Brain microvascular endothelial cell (primary cell): ENCODE data around the gene SPRED2.

Experiments used
- DNase-seq: peaks from one replicate; pipeline ENCODE4 v3.0.0-alpha.2; 2020
- H3K27ac ChIP-seq: fragments of 250-450 bp; sonication (Bioruptor Pico); 2 replicates; pipeline ENCODE4 v1.5.1; 2020; ENCODE audit warnings: mild to moderate bottlenecking, moderate library complexity
- H3K27me3 ChIP-seq: fragments of 250-450 bp; sonication (Bioruptor Pico); replicated peaks from 2 replicates; pipeline ENCODE4 v1.5.1; 2020; ENCODE audit warnings: mild to moderate bottlenecking
- H3K36me3 ChIP-seq: fragments of 250-450 bp; sonication (Bioruptor Pico); replicated peaks from 2 replicates; pipeline ENCODE4 v1.5.1; 2020; ENCODE audit warnings: mild to moderate bottlenecking
- H3K4me3 ChIP-seq: 2 replicates; pipeline ENCODE4 v1.5.1; 2011; ENCODE audit warnings: low read depth, mild to moderate bottlenecking, control low read depth, low read length, moderate library complexity
- CTCF ChIP-seq: IDR thresholded peaks from 2 replicates; pipeline ENCODE4 v1.5.1; 2011; ENCODE audit warnings: low read depth, mild to moderate bottlenecking, moderate library complexity, low read length, control low read depth, inconsistent platforms; ENCODE audit errors: missing control alignments
- in situ Hi-C: cut with HindIII; loops from 2 replicates; pipeline ENCODE4 v1.10.0; 2017; ENCODE audit warnings: low sequenced_read_pairs, low pct_ligation_motif_present

SPRED2 gene

DNA sequence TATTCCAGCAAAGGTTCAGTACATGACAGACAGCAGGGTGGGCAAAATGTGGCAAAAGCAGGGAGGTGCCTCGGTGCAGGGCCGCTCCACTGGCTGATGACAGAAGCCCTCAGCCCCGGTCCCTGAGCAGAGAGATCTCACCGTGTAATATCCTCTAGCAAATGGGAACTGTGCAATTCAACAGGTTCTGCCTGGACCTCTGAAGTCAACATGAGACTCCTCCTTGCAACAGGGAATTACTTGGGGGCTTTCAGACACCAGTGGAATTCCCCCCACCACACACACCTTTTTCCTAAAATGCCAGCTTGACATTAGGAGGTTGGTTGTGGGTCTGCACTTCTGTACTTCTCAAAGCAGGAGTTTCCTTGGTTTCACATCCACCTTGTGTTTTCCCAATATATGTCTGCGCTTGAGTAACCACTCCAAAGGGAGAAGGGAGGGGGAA, 50.8 kb downstream of the SPRED2 start:
- DNase-seq = no peak
- TF ChIP-seq CTCF = no peak
- Histone ChIP-seq H3K36me3 (no peaks in the 10 kb centered on the region), H3K27me3 (no peaks in the 10 kb centered on the region), H3K27ac (no peak overlapping the region), H3K4me3 (no peak overlapping the region)
- in situ Hi-C loops = no loop called here

DNA sequence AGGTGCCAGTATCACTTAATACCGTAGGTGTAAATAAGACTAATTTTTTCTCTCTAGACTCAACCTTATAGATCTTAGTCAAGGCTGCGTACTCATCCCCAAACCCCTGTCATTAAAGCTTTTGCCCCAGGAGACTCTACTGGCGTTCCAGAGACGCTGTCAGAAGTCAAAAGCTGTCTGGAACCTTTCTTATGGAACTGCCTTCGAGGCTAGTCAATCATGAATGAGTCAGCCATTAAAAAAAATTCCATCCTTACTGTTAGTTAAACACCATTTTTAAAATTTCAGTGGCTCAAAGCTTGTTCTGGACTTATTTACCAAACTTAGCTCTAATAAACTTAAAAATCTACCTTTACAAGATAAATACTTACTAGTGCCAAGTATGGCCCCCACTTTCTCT, 52.1 kb downstream of the SPRED2 start:
- in situ Hi-C loops = no loop called here
- TF ChIP-seq CTCF = no peak
- no peaks in the 10 kb centered on the region for H3K27me3 ChIP-seq

DNA sequence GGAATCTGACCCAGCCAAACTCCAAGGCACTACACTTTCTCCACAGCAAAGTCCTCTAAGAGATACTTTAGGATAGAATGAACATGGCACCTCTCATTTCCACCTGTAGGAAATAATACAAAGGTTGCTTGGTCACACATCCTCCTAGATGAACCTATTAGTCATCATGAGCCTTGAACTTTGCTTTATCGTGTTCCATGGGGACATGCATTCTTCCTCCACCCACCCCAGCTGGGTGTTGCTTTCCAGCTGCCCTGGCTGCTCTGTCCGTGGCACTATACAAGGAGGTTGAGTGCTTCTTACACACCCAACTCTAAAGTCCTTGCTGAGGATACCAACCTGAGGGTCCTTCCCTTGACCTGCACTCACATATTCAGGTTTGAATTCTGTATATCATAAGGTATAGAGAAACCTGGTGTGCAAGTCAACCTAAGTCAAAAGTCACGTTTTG, 52.7 kb downstream of the SPRED2 start:
- no peak for TF ChIP-seq CTCF
- no peak overlapping the region for H3K4me3 ChIP-seq
- in situ Hi-C loops = no loop called here
- no peak for DNase-seq
- no peaks in the 10 kb centered on the region for H3K27me3 ChIP-seq
- H3K27ac ChIP-seq = no peak overlapping the region
- H3K36me3 ChIP-seq = no peaks in the 10 kb centered on the region

More for the DNA sequence above, 52.1 kb downstream of the SPRED2 start:
- DNase-seq = no peak
- H3K4me3 ChIP-seq = no peak overlapping the region
- H3K27ac ChIP-seq = no peak overlapping the region
- H3K36me3 ChIP-seq = no peaks in the 10 kb centered on the region

DNA sequence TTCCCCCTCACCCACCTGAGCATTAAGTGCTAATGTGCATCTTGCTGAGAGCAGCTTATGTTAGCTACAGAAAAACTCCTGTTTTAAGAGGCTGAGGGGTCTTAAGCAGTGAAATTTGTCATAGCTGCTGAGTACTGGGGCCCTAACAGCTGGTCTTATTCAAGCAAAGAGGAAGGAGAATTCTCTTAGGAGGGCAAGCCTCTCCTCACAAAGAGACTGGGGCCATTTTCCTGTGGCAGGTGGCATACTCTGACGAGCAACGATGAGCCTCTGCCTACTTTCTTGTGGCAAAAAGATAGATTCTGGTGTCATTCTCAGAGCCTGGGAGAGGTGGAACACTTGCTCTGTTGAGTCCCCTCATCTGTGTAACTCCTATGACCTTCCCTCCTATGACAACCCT, 53.2 kb downstream of the SPRED2 start:
- H3K4me3 ChIP-seq = no peak overlapping the region
- TF ChIP-seq CTCF = no peak
- no peaks in the 10 kb centered on the region for H3K27me3 ChIP-seq
- in situ Hi-C loops = no loop called here
- H3K27ac ChIP-seq = no peak overlapping the region
- H3K36me3 ChIP-seq = no peaks in the 10 kb centered on the region
- DNase-seq = no peak

- TF ChIP-seq CTCF = no peak
- peak overlapping the region; percentile 45 for H3K27ac ChIP-seq
- H3K27me3 ChIP-seq = no peaks in the 10 kb centered on the region
- no peak for DNase-seq
- in situ Hi-C loops = no loop called here
- H3K4me3 ChIP-seq = no peak overlapping the region
- no peaks in the 10 kb centered on the region for H3K36me3 ChIP-seq
These were observed 54.1 kb downstream of the SPRED2 start for GRCh38 chr2:65378290-65378689.

DNA sequence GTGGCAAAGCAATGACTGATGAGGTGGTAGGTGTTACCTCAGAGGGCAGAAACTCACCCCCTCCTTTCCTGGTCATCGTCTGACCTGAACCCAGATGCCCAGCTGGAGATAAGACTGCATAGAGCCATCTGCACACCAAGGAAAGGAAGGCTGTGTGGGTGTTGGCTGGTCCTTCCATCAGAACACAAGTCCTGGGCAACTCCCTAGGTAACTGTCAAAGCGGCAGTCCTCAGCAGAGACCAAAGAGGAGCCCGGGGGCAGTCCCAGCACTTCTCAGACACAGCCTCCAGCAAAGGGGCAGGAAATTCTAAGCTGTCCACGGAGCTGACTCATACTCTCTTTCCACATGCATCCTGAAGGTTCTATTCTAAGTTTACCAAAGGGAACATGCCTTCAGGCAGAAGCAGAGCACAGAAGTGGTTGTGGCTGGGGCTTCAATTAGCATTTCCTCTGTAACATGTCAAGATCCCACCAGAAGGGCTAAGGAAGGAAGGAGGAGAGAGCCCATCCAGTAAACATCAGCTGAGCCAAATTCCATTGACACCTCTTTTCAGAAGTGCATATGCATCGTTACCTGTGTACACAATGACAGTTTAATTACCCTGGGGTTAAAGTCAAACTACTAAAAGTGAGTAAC, 54.7 kb downstream of the SPRED2 start:
- Histone ChIP-seq H3K4me3 (no peak overlapping the region), H3K27me3 (no peaks in the 10 kb centered on the region), H3K36me3 (no peaks in the 10 kb centered on the region), H3K27ac (peak overlapping the region; percentile 45)
- in situ Hi-C loops = no loop called here
- TF ChIP-seq CTCF = no peak
- peak; percentile 74 for DNase-seq
